Germinal center (tissue), 1 donor: Measurements from ENCODE around the gene PGF.
"Not testable (repeated sequence)": the region's sequence is repeated elsewhere in the genome, so short reads cannot be mapped to it uniquely, and the experiment has no call there.

Experiments
- DNase-seq: peaks from one replicate; pipeline ENCODE4 v3.0.0; 2012; ENCODE audit warnings: mixed read lengths, low spot score

The PGF gene

DNA sequence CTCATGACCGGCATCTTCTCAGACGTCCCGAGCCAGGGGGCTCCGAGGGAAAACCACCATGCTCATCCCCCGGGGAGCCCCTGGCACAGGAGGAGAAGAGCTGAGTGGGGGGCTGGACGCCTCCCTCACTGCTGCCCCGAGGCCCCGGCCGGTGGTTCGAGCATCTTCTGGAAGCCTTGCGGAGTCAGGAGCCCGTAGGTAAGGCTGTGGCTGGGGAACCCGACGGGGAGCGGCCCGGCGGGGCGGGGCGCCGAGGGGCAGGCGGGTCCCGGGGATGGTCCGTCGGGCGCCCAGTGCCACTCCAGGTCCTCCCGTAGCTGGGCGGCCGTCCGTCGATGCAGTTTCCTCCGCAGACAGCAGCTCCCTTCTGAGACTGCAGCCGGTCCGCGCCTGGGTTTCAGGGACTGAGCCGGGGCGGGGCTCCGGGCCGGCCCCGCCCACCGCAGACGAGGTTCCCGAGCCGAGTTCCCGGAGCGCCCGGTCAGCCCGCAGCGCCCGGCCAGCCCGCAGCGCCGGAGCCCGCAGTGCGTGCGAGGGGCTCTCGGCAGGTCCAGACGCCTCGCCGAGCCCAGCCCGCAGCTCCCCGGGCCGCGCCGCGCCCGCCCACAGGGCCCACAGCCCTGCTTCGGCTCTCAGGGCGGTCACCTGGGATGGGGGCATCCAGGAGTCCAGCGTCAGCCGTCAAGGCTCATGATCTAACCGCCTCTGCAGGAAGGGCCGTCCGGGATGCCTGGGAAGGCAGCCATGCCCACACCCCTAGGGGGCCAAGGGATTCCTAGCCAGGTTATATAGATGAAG lies at the start of gene PGF:
TSS of gene PGF (minus strand) at position 369 of the 798 bp plus-strand sequence. CDS start at position 14, 355 bp downstream.
- peak; percentile 53 for DNase-seq

GRCh38 chr14:75003250-75004027 lies 48.0 kb upstream of the PGF start:
- DNase-seq: no peak

GRCh38 chr14:75002392-75003249 lies 47.2 kb upstream of the PGF start, which contains the start of gene EIF2B2:
TSS of gene EIF2B2 (plus strand) at chr14:75002921. CDS start at chr14:75002991, 70 bp downstream.
- peak; percentile 97 for DNase-seq

GRCh38 chr14:75001899-75002298 lies 46.5 kb upstream of the PGF start:
- no peak for DNase-seq

DNA sequence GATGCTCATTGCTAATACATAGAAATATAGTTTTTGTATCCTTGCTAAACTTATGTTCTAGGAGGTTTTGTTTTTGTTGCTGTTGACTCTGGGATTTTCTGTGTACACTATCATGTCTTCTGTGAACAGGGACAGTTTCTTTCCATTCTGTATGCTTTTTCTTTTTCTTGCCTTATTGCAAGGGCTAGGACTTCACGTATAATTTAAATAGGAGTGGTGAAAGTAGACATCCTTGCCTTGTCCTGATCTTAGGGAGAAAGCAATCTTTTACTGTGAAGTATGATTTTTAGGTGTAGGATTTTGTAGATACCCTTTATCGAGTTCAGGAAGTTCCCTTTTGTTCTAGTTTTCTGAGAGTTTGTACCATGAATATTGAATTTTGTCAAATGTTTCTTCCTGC lies 45.9 kb upstream of the PGF start:
- no peak for DNase-seq

DNA sequence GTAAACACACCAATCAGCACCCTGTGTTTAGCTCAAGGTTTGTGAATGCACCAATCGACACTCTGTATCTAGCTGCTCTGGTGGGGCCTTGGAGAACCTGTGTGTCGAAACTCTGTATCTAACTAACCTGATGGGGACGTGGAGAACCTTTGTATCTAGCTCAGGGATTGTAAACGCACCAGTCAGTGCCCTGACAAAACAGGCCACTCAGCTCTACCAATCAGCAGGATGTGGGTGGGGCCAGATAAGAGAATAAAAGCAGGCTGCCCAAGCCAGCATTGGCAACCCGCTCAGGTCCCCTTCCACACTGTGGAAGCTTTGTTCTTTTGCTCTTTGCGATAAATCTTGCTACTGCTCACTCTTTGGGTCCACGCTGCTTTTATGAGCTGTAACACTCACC lies 40.4 kb upstream of the PGF start:
- not testable (repeated sequence) for DNase-seq

DNA sequence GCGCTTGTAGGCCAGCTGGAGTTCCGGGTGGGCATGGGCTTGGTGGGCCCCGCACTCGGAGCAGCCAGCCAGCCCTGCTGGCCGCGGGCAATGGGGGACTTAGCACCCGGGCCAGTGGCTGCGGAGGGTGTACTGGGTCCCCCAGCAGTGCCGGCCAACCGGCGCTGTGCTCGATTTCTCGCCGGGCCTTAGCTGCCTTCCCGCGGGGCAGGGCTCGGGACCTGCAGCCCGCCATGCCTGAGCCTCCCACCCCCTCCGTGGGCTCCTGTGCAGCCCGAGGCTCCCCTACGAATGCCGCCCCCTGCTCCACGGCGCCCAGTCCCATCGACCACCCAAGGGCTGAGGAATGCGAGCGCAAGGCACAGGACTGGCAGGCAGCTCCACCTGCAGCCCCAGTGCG lies 38.8 kb upstream of the PGF start:
- DNase-seq: not testable (repeated sequence)

DNA sequence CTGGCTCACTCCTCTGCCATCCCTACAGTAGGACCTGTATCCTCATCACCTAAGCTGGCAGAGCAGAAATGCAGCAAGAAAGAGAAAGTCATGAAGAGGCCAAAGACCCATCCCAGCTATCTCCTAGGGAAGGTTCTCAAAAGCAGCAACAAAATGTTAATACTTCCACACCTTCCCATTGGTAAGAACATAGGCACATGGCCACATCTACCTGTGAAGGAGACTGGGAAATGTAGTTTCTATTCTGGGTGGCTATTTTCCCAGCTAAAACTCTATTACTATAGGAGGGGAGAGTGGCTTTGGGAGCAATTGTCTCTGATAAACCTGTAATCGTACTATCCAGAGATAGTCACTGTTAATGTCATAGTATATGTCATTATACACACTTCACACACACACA lies 33.6 kb upstream of the PGF start:
- DNase-seq: no peak

GRCh38 chr14:74988131-74988530 lies 32.7 kb upstream of the PGF start:
- no peak for DNase-seq

GRCh38 chr14:74985806-74986205 lies 30.4 kb upstream of the PGF start:
- no peak for DNase-seq

DNA sequence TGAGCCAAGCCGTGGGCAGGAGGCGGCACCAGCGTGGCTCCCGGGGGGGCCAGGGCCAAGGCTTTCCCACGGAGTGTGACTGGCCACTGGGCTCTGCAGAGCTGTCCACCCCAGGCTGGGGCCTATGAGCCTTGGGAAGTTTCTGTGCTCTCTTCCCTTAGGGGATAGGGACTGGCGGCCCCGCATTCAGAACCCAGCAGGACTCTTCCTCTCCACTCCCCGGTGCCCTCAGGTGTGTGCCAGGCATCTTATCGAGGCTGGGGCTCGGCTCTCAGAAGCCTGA lies 29.6 kb upstream of the PGF start:
- DNase-seq: no peak

- no peak for DNase-seq
These were observed 29.0 kb upstream of the PGF start for GRCh38 chr14:74984236-74985027.

DNA sequence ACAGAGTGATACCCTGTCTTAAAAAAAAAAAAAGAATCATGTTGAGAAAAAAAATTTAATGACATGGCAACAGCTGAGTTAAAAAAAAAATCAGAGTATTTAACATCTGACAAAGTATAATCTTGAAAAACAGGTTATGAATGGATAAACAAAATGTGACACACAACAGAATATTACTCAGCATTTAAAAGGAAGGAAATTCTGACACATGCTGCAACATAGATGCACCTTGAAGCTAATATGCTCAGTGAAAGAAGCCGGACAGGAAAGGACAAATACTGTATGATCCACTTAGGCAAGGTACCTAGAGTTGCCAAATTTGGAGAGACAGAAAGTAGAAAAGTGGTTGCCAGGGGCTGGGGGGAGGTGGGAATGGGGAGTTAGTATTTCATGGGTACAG lies 27.9 kb upstream of the PGF start:
- no peak for DNase-seq

- DNase-seq: no peak
These were observed 27.3 kb upstream of the PGF start for GRCh38 chr14:74982661-74983060.

- no peak for DNase-seq
These were observed 26.4 kb upstream of the PGF start for GRCh38 chr14:74981833-74982232.

GRCh38 chr14:74981462-74981782 lies 26.0 kb upstream of the PGF start:
- no peak for DNase-seq

DNA sequence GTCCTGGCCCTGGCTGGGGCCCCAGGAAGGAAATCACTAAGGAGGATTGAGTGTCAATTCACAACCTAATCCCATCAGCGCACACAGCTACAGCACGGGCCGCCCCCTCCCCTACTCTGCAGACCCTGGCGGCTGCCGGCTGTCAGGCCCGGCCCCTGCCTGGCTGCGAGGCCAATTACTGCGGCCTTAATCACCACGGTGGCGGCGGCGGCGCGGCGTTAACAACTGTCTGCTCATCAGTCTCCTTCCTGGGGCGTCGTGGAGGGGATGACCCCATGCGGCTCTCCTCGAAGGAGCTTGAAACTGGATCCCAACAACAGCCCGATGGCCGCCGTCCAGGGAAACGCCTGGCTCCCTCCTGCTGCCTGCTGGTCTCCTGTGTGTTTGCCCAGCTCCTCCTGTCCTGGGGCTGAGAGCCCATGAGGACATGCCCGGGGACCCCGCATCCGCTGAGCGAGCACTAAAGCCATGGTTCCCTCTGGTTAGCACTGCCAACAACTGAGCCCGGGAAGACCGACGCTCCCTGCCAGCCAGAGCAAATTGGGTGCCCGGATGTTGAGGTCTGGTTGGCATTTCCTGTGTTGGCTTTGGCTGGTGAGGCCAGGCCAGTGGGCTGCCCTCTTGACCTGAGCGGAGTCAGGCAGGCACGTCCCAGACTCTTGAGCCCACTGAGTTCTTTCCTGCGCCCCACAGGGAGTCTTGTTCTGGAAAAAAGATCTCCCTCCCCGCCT lies 25.5 kb upstream of the PGF start:
- DNase-seq: no peak

- DNase-seq: no peak
These were observed 25.0 kb upstream of the PGF start for GRCh38 chr14:74980398-74980730.

- DNase-seq: no peak
These were observed 24.3 kb upstream of the PGF start for GRCh38 chr14:74979442-74980397.

GRCh38 chr14:74979029-74979428 lies 23.6 kb upstream of the PGF start:
- DNase-seq: no peak
